Neuron (in vitro differentiated cells): ENCODE results near the gene STAT3.

Source experiments
- H2AFZ ChIP-seq: one replicate; pipeline ENCODE4 v1.6.1; 2013; ENCODE audit warnings: low read depth, mild to moderate bottlenecking, inconsistent platforms, low read length, moderate library complexity
- H3K27me3 ChIP-seq: one replicate; pipeline ENCODE4 v1.6.1; 2013; ENCODE audit warnings: low read length; ENCODE audit not compliant: insufficient read depth
- H3K36me3 ChIP-seq: one replicate; pipeline ENCODE4 v1.6.1; 2013; ENCODE audit warnings: low read length; ENCODE audit not compliant: insufficient read depth
- H3K4me1 ChIP-seq: one replicate; pipeline ENCODE4 v1.6.1; 2013; ENCODE audit warnings: low read length; ENCODE audit not compliant: insufficient read depth
- H3K4me3 ChIP-seq: 2 replicates; pipeline ENCODE4 v1.5.1; 2013; ENCODE audit warnings: mild to moderate bottlenecking, low read length, moderate library complexity
- H3K9me3 ChIP-seq: one replicate; pipeline ENCODE4 v1.6.1; 2013; ENCODE audit warnings: low read length

Gene STAT3

GRCh38 chr17:42345396-42346073, 42.7 kb downstream of the STAT3 start:
- no peaks in the 10 kb centered on the region for H3K9me3 ChIP-seq
- peaks cover 13% of the 10 kb centered on the region for H3K4me1 ChIP-seq
- H3K36me3 ChIP-seq = peaks cover 64% of the 10 kb centered on the region
- H3K4me3 ChIP-seq = no peak overlapping the region
- no peaks in the 10 kb centered on the region for H3K27me3 ChIP-seq
- no peak overlapping the region for H2AFZ ChIP-seq

GRCh38 chr17:42342242-42343008, 45.8 kb downstream of the STAT3 start:
- Histone ChIP-seq H3K4me1 (peaks cover 13% of the 10 kb centered on the region), H3K27me3 (no peaks in the 10 kb centered on the region), H2AFZ (no peak overlapping the region), H3K4me3 (no peak overlapping the region), H3K9me3 (no peaks in the 10 kb centered on the region), H3K36me3 (peaks cover 83% of the 10 kb centered on the region)

- Histone ChIP-seq H3K9me3 (no peaks in the 10 kb centered on the region), H3K4me1 (peaks cover 13% of the 10 kb centered on the region), H2AFZ (no peak overlapping the region), H3K4me3 (no peak overlapping the region), H3K27me3 (no peaks in the 10 kb centered on the region), H3K36me3 (peaks cover 85% of the 10 kb centered on the region)
Observed at GRCh38 chr17:42341568-42341967, 46.7 kb downstream of the STAT3 start.

DNA sequence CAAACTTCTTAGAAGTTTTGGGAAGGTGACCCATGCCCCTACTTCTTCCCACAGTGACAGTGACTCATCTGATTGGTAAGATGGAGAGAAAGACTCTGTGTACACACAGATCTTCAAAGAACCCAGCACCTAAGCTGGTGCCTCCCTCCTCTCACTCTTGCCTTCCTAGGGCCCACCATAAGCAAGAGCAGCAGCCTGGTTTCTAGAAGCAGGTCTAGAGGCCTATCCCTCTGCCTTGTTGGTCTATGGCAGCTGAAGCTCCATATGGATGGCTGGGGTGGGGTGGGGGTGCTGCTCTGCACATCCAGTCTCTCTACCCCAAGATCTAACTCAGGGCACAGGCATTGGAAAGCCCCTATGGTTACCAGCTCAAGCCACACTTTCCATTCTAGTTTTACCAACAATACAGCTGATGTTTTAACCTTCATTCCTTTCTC, 47.5 kb downstream of the STAT3 start:
- no peaks in the 10 kb centered on the region for H3K27me3 ChIP-seq
- no peak overlapping the region for H3K4me3 ChIP-seq
- peaks cover 4% of the 10 kb centered on the region for H3K4me1 ChIP-seq
- H3K9me3 ChIP-seq = no peaks in the 10 kb centered on the region
- H2AFZ ChIP-seq = no peak overlapping the region
- H3K36me3 ChIP-seq = peaks cover 85% of the 10 kb centered on the region

DNA sequence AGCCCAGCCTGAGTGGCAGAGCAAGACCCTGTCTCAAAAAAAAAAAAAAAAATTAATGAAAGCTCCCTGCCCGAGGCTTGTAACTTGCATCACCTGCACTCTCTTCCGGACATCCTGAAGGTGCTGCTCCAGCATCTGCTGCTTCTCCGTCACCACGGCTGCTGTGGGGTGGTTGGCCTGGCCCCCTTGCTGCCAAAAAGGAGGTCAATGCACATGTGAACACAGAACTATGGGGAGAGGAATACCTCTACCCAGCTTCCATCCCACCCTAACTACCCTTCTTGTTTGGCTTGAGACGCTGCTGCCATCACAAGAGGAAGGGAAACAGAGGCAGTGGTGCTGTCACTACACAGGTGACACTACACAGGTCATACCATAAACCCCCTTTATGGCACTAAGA, 49.0 kb downstream of the STAT3 start:
- H3K36me3 ChIP-seq = peaks cover 86% of the 10 kb centered on the region
- no peaks in the 10 kb centered on the region for H3K9me3 ChIP-seq
- H2AFZ ChIP-seq = no peak overlapping the region
- no peaks in the 10 kb centered on the region for H3K27me3 ChIP-seq
- no peaks in the 10 kb centered on the region for H3K4me1 ChIP-seq
- H3K4me3 ChIP-seq = no peak overlapping the region

- H3K4me3 ChIP-seq = no peak overlapping the region
- H3K9me3 ChIP-seq = no peaks in the 10 kb centered on the region
- peaks cover 87% of the 10 kb centered on the region for H3K36me3 ChIP-seq
- H3K27me3 ChIP-seq = no peaks in the 10 kb centered on the region
- no peaks in the 10 kb centered on the region for H3K4me1 ChIP-seq
- no peak overlapping the region for H2AFZ ChIP-seq
Observed at GRCh38 chr17:42338427-42338985, 49.7 kb downstream of the STAT3 start.

- no peak overlapping the region for H3K4me3 ChIP-seq
- H3K4me1 ChIP-seq = no peaks in the 10 kb centered on the region
- no peak overlapping the region for H2AFZ ChIP-seq
- H3K36me3 ChIP-seq = peaks cover 88% of the 10 kb centered on the region
- no peaks in the 10 kb centered on the region for H3K27me3 ChIP-seq
- no peaks in the 10 kb centered on the region for H3K9me3 ChIP-seq
Observed at GRCh38 chr17:42337442-42337841, 50.8 kb downstream of the STAT3 start.

DNA sequence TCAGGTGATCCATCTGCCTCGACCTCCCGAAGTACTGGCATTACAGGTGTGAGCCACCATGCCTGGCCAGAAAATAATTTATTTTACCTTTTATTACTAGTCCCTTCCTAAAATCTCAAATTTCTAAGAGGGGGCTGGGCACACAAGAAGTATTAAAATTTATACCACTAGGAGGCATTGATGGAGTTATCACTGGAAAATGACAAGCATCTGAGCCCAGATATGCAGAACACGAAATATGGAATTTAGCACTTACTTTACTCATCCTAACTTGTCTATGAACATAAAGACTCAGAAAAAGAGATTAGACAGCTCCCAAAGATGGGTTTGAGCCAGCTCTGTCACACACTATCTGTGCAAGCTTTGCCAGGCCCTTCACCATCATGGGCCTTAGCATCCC, 53.6 kb downstream of the STAT3 start:
- peaks cover 76% of the 10 kb centered on the region for H3K36me3 ChIP-seq

GRCh38 chr17:42333053-42333452, 55.2 kb downstream of the STAT3 start:
- Histone ChIP-seq H3K9me3 (no peaks in the 10 kb centered on the region), H3K36me3 (peaks cover 69% of the 10 kb centered on the region), H3K4me3 (no peak overlapping the region), H3K4me1 (peaks cover 16% of the 10 kb centered on the region), H3K27me3 (no peaks in the 10 kb centered on the region), H2AFZ (no peak overlapping the region)

More for the DNA sequence above, 53.6 kb downstream of the STAT3 start:
- Histone ChIP-seq H3K27me3 (no peaks in the 10 kb centered on the region), H3K9me3 (no peaks in the 10 kb centered on the region), H3K4me1 (peaks cover 4% of the 10 kb centered on the region), H2AFZ (no peak overlapping the region), H3K4me3 (no peak overlapping the region)

DNA sequence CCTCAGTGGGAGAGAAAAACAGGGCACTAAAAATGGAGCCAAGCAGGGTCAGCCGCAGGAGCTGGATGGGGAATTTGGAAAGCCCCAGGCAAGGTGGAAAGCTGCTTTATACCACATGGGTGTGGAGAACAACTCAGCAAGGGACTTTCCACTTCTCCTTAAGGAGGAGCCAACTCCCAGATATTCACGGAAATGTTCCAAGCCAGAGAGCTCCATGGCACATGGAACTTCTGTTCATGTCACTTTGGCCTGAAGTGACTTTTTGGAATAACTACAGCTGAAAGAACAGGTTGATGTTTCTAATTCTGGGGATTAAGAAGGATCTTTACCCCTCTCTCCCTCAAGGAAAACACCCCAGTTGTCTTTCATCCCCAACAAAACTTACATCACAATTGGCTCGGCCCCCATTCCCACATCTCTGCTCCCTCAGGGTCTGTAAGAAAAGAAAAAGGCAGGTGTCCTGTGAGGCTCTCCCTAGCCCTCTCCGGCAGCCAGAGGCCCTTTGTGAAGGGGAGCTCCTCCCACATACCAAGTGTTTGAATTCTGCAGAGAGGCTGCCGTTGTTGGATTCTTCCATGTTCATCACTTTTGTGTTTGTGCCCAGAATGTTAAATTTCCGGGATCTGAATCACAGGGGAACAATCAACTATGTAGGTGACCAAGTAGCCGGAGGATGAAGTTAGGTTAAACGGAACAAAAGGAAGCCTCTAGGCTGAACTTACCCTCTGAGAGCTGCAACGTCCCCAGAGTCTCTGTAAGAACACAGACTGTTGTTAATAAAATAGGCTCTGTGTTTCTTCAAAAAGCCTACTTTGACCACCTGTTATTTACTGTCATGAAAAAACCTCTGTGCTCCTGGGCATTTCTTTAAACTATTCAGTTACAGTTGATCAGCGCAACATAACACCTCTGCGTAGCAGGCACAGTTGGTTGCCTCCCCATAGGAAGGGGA, 58.9 kb downstream of the STAT3 start:
- no peak overlapping the region for H3K4me3 ChIP-seq
- no peak overlapping the region for H2AFZ ChIP-seq
- H3K36me3 ChIP-seq = peaks cover 68% of the 10 kb centered on the region
- H3K27me3 ChIP-seq = no peaks in the 10 kb centered on the region
- peaks cover 16% of the 10 kb centered on the region for H3K4me1 ChIP-seq
- H3K9me3 ChIP-seq = no peaks in the 10 kb centered on the region

DNA sequence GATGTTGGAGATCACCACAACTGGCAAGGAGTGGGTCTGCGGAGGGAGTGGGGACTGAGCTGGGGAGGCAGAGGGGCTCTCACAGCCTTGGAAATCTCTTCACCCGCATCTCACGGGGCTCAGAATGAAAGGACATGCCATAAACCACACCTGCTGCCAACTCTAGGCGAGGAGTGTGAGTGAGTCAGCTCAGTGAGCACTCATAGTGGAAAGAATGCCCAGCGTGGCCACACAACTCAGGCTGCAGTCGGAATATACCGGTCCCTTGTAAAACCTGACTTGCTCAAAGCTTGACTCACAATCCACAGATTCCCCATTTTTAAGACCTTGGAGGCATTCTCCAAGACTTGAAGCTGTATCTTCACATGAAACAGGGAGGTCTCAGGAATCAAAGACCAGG, 63.2 kb downstream of the STAT3 start:
- no peak overlapping the region for H3K4me3 ChIP-seq
- H3K36me3 ChIP-seq = peaks cover 74% of the 10 kb centered on the region
- H3K9me3 ChIP-seq = no peaks in the 10 kb centered on the region

DNA sequence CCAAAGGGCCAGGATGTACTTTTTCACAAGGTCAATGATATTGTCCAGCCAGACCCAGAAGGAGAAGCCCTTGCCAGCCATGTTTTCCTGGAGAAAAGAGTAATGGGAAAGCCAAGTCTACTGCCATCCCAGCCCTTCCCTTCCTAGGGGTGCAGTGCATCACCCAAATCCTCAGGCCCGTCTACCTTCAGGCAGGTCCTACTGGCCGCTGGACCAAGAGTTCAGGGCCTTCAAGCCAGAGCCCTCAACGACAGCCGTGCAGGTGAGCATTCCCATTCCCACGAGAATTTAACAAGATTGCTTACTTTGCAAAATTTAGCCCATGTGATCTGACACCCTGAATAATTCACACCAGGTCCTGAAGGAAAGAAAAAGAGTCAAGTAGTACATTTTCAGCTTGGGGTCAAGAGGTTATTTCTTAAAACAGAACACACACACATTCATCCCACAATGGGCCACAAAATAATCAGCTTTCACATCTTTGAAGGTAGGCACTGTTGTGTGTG, 64.9 kb downstream of the STAT3 start:
- no peaks in the 10 kb centered on the region for H3K27me3 ChIP-seq
- peaks cover 84% of the 10 kb centered on the region for H3K36me3 ChIP-seq

More for the DNA sequence above, 63.2 kb downstream of the STAT3 start:
- H2AFZ ChIP-seq = no peak overlapping the region
- no peaks in the 10 kb centered on the region for H3K27me3 ChIP-seq
- peaks cover 16% of the 10 kb centered on the region for H3K4me1 ChIP-seq

More for the DNA sequence above, 64.9 kb downstream of the STAT3 start:
- H2AFZ ChIP-seq = no peak overlapping the region
- H3K9me3 ChIP-seq = no peaks in the 10 kb centered on the region
- no peaks in the 10 kb centered on the region for H3K4me1 ChIP-seq
- no peak overlapping the region for H3K4me3 ChIP-seq
